Progenitor cell of endocrine pancreas (in vitro differentiated cells): ENCODE results near the gene SH3GL1. TPM values are rescaled to one million over a fixed set of nuclear protein-coding genes. Genes with fewer than 3 reads are reported as not detected.
A peak's percentile ranks its signal among the peaks of the same experiment; 100 is the strongest.

Experiments used
- DNase-seq: peaks from one replicate; pipeline ENCODE4 v3.0.0; 2021; ENCODE audit warnings: low spot score; ENCODE audit not compliant: unreplicated experiment
- H3K27ac Mint-ChIP-seq: 2 replicates; pipeline ENCODE4 v1.8.0; 2021; ENCODE audit warnings: mild to moderate bottlenecking, moderate library complexity, mixed read lengths
- H3K27me3 Mint-ChIP-seq: 2 replicates; pipeline ENCODE4 v1.8.0; 2021; ENCODE audit warnings: mixed read lengths
- H3K36me3 Mint-ChIP-seq: 2 replicates; pipeline ENCODE4 v1.8.0; 2022; ENCODE audit warnings: mixed read lengths; ENCODE audit not compliant: insufficient read depth
- H3K4me1 Mint-ChIP-seq: 2 replicates; pipeline ENCODE4 v1.8.0; 2021; ENCODE audit warnings: low read depth, mixed read lengths
- H3K4me3 Mint-ChIP-seq: 2 replicates; pipeline ENCODE4 v1.8.0; 2021; ENCODE audit warnings: low read depth, mild to moderate bottlenecking, moderate library complexity, mixed read lengths
- H3K9me3 Mint-ChIP-seq: 2 replicates; pipeline ENCODE4 v1.8.0; 2021; ENCODE audit warnings: low read depth, mixed read lengths
- CTCF ChIP-seq: fragments of 200-600 bp; sonication (generic); IDR thresholded peaks from one replicate; pipeline ENCODE4 v1.5.0; 2021; ENCODE audit warnings: antibody characterized with exemption, mild to moderate bottlenecking; ENCODE audit not compliant: unreplicated experiment
- total RNA-seq: library from RNA; stranded (reverse); gene quantifications from 2 replicates; pipeline ENCODE4 v1.2.1, GENCODE V29; 2021

Gene SH3GL1
- total RNA-seq, 1 donor from 2014 or later, result 55.6 TPM

DNA sequence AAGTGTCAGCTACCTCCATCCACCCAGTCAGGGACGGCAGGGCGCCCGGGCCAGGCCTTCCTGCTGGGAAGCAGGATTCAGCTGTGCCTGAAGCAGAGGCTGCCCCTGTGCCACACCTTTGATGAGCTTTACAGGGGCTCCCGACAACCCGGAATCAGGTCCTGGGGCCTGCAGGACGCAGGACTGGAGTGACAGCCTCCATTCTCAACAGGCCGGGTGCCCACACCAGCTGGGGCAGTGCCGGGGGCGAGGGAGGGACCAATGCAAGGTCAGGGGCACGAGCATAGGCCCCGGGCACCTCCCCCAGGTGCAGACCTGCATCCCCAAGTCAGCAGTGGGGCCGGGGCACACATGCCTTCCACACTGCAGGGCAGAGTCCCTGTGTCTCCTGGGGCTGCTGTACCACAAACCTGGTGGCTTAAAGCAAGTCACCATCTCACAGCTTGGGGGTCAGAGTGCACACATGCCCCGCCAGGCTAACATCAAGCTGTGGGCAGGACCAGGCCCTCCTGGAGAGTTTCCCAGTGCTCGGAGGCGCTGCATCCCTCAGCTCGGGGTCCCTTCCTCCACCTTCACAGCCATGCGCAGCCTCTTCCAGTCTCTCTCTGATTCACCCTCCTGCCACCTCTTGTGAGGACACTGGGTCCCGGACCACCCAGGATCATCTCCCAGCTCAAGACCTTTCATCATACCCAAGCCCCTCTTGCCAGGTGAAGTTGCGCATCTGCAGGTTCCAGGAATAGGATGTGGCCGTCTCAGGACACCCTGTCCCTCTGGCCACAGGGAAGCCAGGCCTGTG lies 43.8 kb upstream of the SH3GL1 start:
- DNase-seq, result no peak
- no peaks in the 10 kb centered on the region for H3K27me3 Mint-ChIP-seq
- no peak for TF ChIP-seq CTCF
- H3K9me3 Mint-ChIP-seq, result no peaks in the 10 kb centered on the region
- H3K4me1 Mint-ChIP-seq, result no peaks in the 10 kb centered on the region
- no peak overlapping the region for H3K4me3 Mint-ChIP-seq
- peaks cover 4% of the 10 kb centered on the region for H3K36me3 Mint-ChIP-seq
- no peak overlapping the region for H3K27ac Mint-ChIP-seq

DNA sequence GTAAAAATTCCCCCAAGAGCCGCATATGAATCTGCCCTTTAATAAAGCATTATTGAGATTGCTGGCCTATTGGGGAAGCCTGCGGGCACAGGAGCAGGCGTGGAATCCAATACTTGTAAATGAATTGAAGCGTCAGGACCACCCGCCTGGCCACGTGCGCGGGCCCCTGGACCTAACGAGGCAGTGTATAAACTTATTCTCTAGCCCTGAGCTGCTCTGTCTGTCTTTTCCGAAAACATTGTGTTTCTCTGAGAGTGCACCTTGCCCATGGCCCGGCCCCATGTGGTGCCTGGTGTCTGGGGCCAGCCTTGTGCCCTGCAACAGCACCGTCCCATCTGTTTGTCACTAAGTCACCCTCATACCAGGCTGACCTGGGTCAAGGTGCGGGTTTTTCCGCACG lies 42.8 kb upstream of the SH3GL1 start:
- Mint-ChIP-seq H3K27me3 (no peaks in the 10 kb centered on the region), H3K27ac (no peak overlapping the region), H3K36me3 (peaks cover 4% of the 10 kb centered on the region), H3K9me3 (no peaks in the 10 kb centered on the region), H3K4me1 (no peaks in the 10 kb centered on the region), H3K4me3 (no peak overlapping the region)
- DNase-seq, result no peak
- TF ChIP-seq CTCF, result no peak

- H3K4me1 Mint-ChIP-seq, result no peaks in the 10 kb centered on the region
- no peaks in the 10 kb centered on the region for H3K9me3 Mint-ChIP-seq
- H3K27me3 Mint-ChIP-seq, result no peaks in the 10 kb centered on the region
- peaks cover 4% of the 10 kb centered on the region for H3K36me3 Mint-ChIP-seq
- no peak for DNase-seq
- H3K27ac Mint-ChIP-seq, result no peak overlapping the region
- H3K4me3 Mint-ChIP-seq, result no peak overlapping the region
- TF ChIP-seq CTCF, result no peak
These were observed 42.4 kb upstream of the SH3GL1 start for GRCh38 chr19:4442819-4443146.

DNA sequence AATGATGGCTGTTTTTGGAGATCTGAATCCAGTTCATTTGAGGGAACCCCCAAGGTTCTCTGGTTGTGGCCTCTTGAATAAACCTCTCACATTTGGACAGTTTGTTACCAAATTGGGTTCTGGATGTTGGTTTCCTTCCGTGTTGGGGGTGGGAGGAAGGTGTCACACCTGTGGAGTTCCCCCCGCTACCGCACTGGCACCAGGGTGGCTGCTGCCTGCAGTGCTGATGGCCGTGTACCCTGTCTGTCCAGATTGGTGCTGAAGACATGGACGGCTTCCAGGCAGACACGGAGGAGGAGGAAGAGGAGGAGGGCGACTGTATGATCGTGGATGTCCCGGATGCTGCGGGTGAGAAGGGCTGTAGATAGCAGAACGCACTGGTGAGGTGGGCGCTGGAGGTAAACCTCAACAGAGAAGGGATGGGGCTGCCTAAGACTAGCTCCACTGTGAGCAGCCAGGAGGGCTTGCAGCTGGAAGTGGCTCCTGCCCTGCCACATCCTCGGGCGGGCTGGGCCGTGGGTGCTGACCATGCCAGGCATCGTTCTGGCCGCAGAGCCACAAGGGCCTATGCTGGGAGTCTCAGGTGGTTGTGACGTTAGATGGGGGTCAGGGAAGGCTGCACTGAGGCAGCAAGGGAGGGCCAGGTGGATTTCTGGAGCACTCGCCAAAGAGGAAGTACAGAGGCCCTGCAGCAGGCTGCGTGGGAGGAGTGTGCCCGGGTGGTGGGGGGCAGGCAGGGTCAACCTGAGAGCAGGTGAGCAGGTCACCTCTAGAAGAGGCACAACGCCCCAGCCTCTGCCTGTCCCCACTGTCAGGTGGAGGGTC lies 41.9 kb upstream of the SH3GL1 start:
- no peak for DNase-seq
- no peak for TF ChIP-seq CTCF
- H3K9me3 Mint-ChIP-seq, result no peaks in the 10 kb centered on the region
- peak overlapping the region; percentile 56 for H3K27ac Mint-ChIP-seq
- peaks cover 4% of the 10 kb centered on the region for H3K36me3 Mint-ChIP-seq
- no peaks in the 10 kb centered on the region for H3K4me1 Mint-ChIP-seq
- H3K27me3 Mint-ChIP-seq, result no peaks in the 10 kb centered on the region
- H3K4me3 Mint-ChIP-seq, result no peak overlapping the region

GRCh38 chr19:4439243-4439642 lies 38.9 kb upstream of the SH3GL1 start:
- Mint-ChIP-seq H3K27me3 (no peaks in the 10 kb centered on the region), H3K9me3 (no peaks in the 10 kb centered on the region), H3K27ac (no peak overlapping the region), H3K4me3 (no peak overlapping the region), H3K4me1 (no peaks in the 10 kb centered on the region), H3K36me3 (peaks cover 9% of the 10 kb centered on the region)
- no peak for DNase-seq
- TF ChIP-seq CTCF, result no peak
